PC-3 (cell line): ENCODE measurements around the gene ERAL1. TPM values are rescaled to one million over a fixed set of nuclear protein-coding genes. Genes with fewer than 3 reads are reported as not detected.

Source experiments
- ATAC-seq: fragments of 200-7000 bp; cut with Tn5 transposase; 2 replicates; pipeline ENCODE4 v1.9.1; 2020; ENCODE audit warnings: mild to moderate bottlenecking, moderate library complexity
- BruUV-seq: library from RNA; stranded (reverse); fragments of 400-500 nt; replicated peaks from 2 replicates; lab custom pipeline; 2021; lab: Mats Ljungman, UMichigan
- CTCF ChIA-PET: fragments of 300-600 bp; sonication (Branson Sonifier 250); formaldehyde crosslinking; loops from one replicate; lab custom pipeline; 2022; ENCODE audit warnings: antibody characterized with exemption; lab: Charles Lee
- POLR2A ChIA-PET: fragments of 300-600 bp; sonication (Branson Sonifier 250); formaldehyde crosslinking; loops from one replicate; lab custom pipeline; 2022; ENCODE audit warnings: antibody characterized with exemption; ENCODE audit not compliant: unreplicated experiment; lab: Charles Lee
- DNase-seq: peaks from one replicate; pipeline ENCODE4 v3.0.0-alpha.2; 2015
- H2AFZ ChIP-seq: fragments of 300-600 bp; sonication (generic); 2 replicates; pipeline ENCODE4 v1.6.0; 2016; ENCODE audit warnings: antibody characterized with exemption, low read length
- H3F3A ChIP-seq: fragments of 300-600 bp; sonication (generic); one replicate; pipeline ENCODE4 v1.6.0; 2017; ENCODE audit warnings: antibody characterized with exemption, low read length, control low read depth, mild to moderate bottlenecking; ENCODE audit not compliant: unreplicated experiment
- H3K27ac ChIP-seq: fragments of 300-600 bp; sonication (generic); 2 replicates; pipeline ENCODE4 v1.5.1; 2016; ENCODE audit warnings: mild to moderate bottlenecking, low read length
- H3K27me3 ChIP-seq: fragments of 300-600 bp; sonication (generic); 2 replicates; pipeline ENCODE4 v1.6.1; 2016; ENCODE audit warnings: low read length, mixed read lengths
- H3K36me3 ChIP-seq: fragments of 300-600 bp; sonication (generic); 2 replicates; pipeline ENCODE4 v1.6.1; 2016; ENCODE audit warnings: low read depth, mixed run types, low read length, mixed read lengths
- H3K4me1 ChIP-seq: fragments of 300-600 bp; sonication (generic); 2 replicates; pipeline ENCODE4 v1.5.1; 2016; ENCODE audit warnings: low read length; ENCODE audit not compliant: insufficient read depth
- H3K4me2 ChIP-seq: fragments of 300-600 bp; sonication (generic); 2 replicates; pipeline ENCODE4 v1.6.0; 2016; ENCODE audit warnings: low read length
- H3K4me3 ChIP-seq: fragments of 300-600 bp; sonication (generic); 2 replicates; pipeline ENCODE4 v1.5.1; 2016; ENCODE audit warnings: mild to moderate bottlenecking, low read length, mixed read lengths
- H3K79me2 ChIP-seq: fragments of 300-600 bp; sonication (generic); 2 replicates; pipeline ENCODE4 v1.6.1; 2017; ENCODE audit warnings: low read length, mixed read lengths
- H3K9ac ChIP-seq: fragments of 300-600 bp; sonication (generic); 2 replicates; pipeline ENCODE4 v1.6.0; 2016; ENCODE audit warnings: mild to moderate bottlenecking, low read length
- H3K9me2 ChIP-seq: fragments of 300-600 bp; sonication (generic); replicated peaks from 2 replicates; pipeline ENCODE4 v1.6.1; 2016; ENCODE audit warnings: mixed run types, low read length, mixed read lengths
- H3K9me3 ChIP-seq: fragments of 300-600 bp; sonication (generic); 2 replicates; pipeline ENCODE4 v1.6.1; 2016; ENCODE audit warnings: low read length, mixed read lengths
- H4K20me1 ChIP-seq: fragments of 300-600 bp; sonication (generic); 2 replicates; pipeline ENCODE4 v1.6.1; 2016; ENCODE audit warnings: low read length, mixed read lengths
- EZH2 ChIP-seq: fragments of 300-600 bp; sonication (generic); IDR thresholded peaks from one replicate; pipeline ENCODE4 v1.6.1; 2017; ENCODE audit warnings: antibody characterized with exemption, mild to moderate bottlenecking, low read length; ENCODE audit not compliant: unreplicated experiment
- EZH2phosphoT487 ChIP-seq: fragments of 300-600 bp; sonication (generic); IDR thresholded peaks from 2 replicates; pipeline ENCODE4 v1.6.1; 2018; ENCODE audit warnings: mild to moderate bottlenecking, antibody characterized with exemption, low read length, borderline replicate concordance
- intact Hi-C: fragments of 100-400 bp; cut with micrococcal nuclease; formaldehyde crosslinking; loops from 2 replicates; pipeline ENCODE4 v1.9.0; 2023
- total RNA-seq: library from RNA; depleted of rRNA; stranded (reverse); fragments of >200 nt; gene quantifications from 2 replicates; pipeline ENCODE4 v1.2.3, GENCODE V29; 2014
- TF ChIP-seq, protein P1 (sequence below): fragments of 300-600 bp; sonication (generic); conservative IDR thresholded peaks from 2 replicates; pipeline ENCODE4 v1.5.1; 2017; ENCODE audit warnings: antibody characterized with exemption, low read depth, mild to moderate bottlenecking, low read length

Gene ERAL1
- total RNA-seq, 1 experiment from 2014 or later: 30.5 TPM

DNA sequence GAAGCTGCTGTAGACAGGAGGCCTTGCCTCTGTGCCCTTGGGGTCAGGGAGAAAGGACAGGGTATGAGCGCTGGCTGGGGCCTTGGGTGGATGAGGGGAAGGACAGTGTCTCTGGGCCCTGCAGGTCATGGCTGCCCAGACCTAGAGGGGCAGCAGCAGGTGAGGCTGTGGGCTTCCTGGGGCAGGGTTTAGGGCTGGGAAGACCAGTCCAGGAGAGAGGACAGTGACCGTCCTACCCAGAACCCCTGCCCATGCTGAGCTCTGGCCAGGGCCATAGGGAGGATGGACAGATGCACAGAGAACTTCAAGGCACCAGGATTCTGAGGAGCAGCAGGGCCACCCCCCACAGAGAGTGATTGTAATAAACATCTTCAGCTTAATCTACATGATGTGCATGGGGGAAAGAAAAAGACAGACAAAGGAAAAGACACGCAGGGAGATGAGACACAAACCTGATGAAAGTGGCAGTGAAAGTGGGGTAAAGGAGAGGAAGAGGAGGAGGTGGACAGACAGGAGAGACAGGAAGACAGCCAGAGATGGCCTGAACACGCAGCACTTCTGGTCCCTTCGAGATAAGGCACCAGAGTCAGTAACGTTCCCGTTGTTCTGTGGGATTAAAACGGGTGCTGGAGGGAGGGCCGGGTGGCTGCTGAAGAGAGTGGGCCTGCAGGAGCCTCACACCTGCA lies 25.2 kb downstream of the ERAL1 start:
- H4K20me1 ChIP-seq: no peaks in the 10 kb centered on the region
- no peaks in the 10 kb centered on the region for H3K9me3 ChIP-seq
- no peaks in the 10 kb centered on the region for H3K36me3 ChIP-seq
- TSS peak; percentile 37 for BruUV-seq
- H2AFZ ChIP-seq: no peak overlapping the region
- TF ChIP-seq EZH2phosphoT487 (no peak), EZH2 (no peak)
- TF ChIP-seq, protein P1, sequence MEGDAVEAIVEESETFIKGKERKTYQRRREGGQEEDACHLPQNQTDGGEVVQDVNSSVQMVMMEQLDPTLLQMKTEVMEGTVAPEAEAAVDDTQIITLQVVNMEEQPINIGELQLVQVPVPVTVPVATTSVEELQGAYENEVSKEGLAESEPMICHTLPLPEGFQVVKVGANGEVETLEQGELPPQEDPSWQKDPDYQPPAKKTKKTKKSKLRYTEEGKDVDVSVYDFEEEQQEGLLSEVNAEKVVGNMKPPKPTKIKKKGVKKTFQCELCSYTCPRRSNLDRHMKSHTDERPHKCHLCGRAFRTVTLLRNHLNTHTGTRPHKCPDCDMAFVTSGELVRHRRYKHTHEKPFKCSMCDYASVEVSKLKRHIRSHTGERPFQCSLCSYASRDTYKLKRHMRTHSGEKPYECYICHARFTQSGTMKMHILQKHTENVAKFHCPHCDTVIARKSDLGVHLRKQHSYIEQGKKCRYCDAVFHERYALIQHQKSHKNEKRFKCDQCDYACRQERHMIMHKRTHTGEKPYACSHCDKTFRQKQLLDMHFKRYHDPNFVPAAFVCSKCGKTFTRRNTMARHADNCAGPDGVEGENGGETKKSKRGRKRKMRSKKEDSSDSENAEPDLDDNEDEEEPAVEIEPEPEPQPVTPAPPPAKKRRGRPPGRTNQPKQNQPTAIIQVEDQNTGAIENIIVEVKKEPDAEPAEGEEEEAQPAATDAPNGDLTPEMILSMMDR: no peak
- no peaks in the 10 kb centered on the region for H3K9me2 ChIP-seq
- intact Hi-C loops: no loop called here
- ATAC-seq (no peak), DNase-seq (no peak)
- no peaks in the 10 kb centered on the region for H3K27me3 ChIP-seq
- H3K4me3 ChIP-seq: no peak overlapping the region
- H3F3A ChIP-seq: no peaks in the 10 kb centered on the region
- no peak overlapping the region for H3K4me2 ChIP-seq
- no peak overlapping the region for H3K27ac ChIP-seq
- H3K4me1 ChIP-seq: 0 out of 2 replicates have a peak, but pooled peaks cover 4% of the 10 kb centered on the region
- no peak overlapping the region for H3K9ac ChIP-seq
- no peaks in the 10 kb centered on the region for H3K79me2 ChIP-seq
- ChIA-PET POLR2A (interaction anchor here (0.6 kb wide), 1 partner anchor 13 kb away, joined by 3 read pairs; no protein-coding TSS in a partner anchor), CTCF (interaction anchor here (0.9 kb wide), 1 partner anchor 116 kb away, joined by 12 read pairs; no protein-coding TSS in a partner anchor)

DNA sequence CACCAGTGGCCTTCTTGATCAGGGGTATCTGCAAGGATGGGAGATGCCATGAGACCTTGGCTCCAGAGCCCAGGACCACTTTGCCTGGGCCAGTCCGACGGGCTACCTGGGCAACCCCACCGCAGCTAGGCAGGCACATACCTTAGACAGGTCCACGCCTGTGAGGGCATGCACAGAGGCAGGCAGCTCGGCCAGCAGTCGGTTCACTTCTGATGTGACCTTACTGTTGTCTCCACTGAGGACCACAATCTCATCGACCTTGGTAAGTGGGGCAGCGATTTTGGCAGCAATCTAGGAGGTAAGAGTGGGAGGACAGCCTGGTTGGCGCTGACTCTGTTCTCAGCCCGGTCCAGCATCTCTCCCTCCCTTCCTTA lies 25.7 kb downstream of the ERAL1 start:
- DNase-seq (no peak), ATAC-seq (no peak)
- Histone ChIP-seq H3K4me1 (0 out of 2 replicates have a peak, but pooled peaks cover 4% of the 10 kb centered on the region), H3F3A (no peaks in the 10 kb centered on the region), H3K27me3 (no peaks in the 10 kb centered on the region), H4K20me1 (no peaks in the 10 kb centered on the region), H3K4me2 (no peak overlapping the region), H3K4me3 (no peak overlapping the region), H3K9me3 (no peaks in the 10 kb centered on the region), H2AFZ (no peak overlapping the region), H3K9ac (no peak overlapping the region), H3K9me2 (no peaks in the 10 kb centered on the region), H3K36me3 (no peaks in the 10 kb centered on the region), H3K27ac (no peak overlapping the region), H3K79me2 (no peaks in the 10 kb centered on the region)
- CTCF ChIA-PET: no interaction called here
- BruUV-seq: no TSS peak
- intact Hi-C loops: no loop called here
- TF ChIP-seq EZH2phosphoT487 (no peak), EZH2 (no peak)
- TF ChIP-seq, protein P1: no peak
- POLR2A ChIA-PET: no interaction called here

DNA sequence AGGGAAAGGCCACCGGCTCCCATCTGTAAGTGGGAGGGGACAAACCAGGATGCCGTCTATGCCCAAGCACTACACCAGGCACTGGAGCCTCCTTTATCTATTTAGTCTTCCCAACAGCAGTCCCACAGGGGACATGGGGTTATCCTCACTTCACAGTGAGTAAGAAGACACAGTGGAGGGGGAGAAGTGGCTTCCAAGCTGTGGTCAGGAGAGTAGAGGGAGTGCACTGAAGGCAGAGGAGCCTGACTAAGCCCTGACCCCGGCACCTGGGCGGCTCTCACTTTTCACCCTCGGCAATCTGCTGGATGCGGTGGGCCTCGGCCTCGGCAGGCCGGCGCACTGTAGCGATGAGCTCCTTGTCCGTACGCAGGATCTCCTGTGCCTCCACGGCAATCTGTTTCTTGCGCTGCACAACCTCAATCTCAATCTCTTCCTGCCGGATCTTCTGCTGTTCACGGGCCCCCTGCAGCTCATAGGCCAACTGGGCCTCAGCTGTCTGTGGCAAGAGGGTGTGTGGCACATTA lies 26.8 kb downstream of the ERAL1 start:
- Histone ChIP-seq H3K79me2 (no peaks in the 10 kb centered on the region), H2AFZ (no peak overlapping the region), H3K4me2 (no peak overlapping the region), H3K9me3 (no peaks in the 10 kb centered on the region), H4K20me1 (no peaks in the 10 kb centered on the region), H3K4me1 (no peaks in the 10 kb centered on the region), H3K27me3 (no peaks in the 10 kb centered on the region), H3K27ac (no peak overlapping the region), H3K4me3 (no peak overlapping the region), H3K9ac (no peak overlapping the region), H3K9me2 (no peaks in the 10 kb centered on the region), H3F3A (no peaks in the 10 kb centered on the region), H3K36me3 (no peaks in the 10 kb centered on the region)
- TF ChIP-seq EZH2phosphoT487: no peak
- TF ChIP-seq, protein P1: no peak
- TF ChIP-seq EZH2: no peak
- ATAC-seq (no peak), DNase-seq (no peak)
- CTCF ChIA-PET: no interaction called here
- POLR2A ChIA-PET: interaction anchor here (0.6 kb wide), 1 partner anchor 129 kb away, joined by 16 read pairs; no protein-coding TSS in a partner anchor
- intact Hi-C loops: no loop called here
- no TSS peak for BruUV-seq
